ENCODE data around the gene SPHKAP.
"Not testable (repeated sequence)": the region's sequence is repeated elsewhere in the genome, so short reads cannot be mapped to it uniquely, and the experiment has no call there.

SPHKAP gene

DNA sequence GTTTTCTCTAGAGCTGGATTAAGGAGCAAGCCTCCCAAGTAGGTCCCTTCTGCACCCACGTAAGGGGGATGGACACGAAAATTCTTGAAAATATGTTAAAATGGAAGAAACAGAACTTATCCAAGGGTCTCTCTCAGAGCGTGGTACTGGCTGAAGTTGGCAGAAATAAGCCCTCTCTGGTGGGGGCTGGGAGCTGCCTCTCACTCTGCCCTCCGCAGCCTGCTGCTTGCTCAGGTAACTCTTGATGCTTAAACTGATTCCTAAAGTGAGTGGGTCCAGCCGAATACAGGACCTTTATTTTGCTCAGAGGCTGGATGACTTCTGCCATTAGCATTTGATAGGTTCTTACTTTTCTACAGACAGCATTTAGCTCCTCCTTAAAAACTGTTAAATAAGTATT lies 78.1 kb downstream of the SPHKAP start:
- DNase-seq (ENCODE audit: low spot score): no peak

- DNase-seq (ENCODE audit: low spot score): no peak
These were observed 78.5 kb downstream of the SPHKAP start for GRCh38 chr2:228102949-228103348.

DNA sequence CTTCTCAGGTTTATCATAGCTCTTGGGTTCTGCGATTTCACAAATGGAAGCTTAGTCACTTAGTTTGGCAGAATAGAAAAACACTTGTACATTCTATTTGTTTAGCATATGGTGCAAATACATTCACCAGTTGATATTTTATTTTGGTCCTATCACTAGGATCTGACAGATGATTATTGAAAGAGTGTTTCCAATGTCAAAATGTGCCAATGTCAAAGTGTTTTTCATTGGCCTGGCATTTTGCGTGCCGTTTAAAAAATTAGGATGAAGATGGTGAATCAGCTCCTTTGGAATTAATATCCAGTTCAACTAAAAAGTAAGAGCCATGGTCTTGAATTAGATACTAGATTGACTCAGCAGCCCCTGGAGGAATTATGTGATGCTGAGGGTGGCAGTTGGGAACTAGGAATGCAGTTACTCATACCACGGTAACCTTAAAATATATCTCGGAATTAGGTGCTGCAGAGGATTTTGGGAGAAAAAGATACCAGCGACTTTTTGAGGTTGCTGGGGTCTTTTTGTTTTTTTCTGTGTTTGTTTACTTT lies 87.0 kb downstream of the SPHKAP start:
- DNase-seq (ENCODE audit: low spot score): no peak

DNA sequence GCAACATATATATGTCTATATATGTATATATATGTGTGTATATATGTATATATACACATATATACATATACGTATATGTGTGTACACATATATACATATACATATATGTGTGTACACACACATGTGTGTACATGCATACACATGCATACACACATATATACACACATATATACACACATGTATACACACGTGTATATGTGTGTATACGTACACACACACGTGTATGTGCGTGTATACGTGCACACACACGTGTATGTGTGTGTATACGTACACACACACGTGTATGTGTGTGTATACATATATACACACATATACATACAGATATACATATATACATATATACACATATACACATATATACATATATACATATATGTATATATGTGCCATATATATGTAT lies 89.4 kb downstream of the SPHKAP start:
- no peak for DNase-seq (ENCODE audit: low spot score)

- no peak for DNase-seq (ENCODE audit: low spot score)
These were observed 94.9 kb downstream of the SPHKAP start for GRCh38 chr2:228086561-228086960.

DNA sequence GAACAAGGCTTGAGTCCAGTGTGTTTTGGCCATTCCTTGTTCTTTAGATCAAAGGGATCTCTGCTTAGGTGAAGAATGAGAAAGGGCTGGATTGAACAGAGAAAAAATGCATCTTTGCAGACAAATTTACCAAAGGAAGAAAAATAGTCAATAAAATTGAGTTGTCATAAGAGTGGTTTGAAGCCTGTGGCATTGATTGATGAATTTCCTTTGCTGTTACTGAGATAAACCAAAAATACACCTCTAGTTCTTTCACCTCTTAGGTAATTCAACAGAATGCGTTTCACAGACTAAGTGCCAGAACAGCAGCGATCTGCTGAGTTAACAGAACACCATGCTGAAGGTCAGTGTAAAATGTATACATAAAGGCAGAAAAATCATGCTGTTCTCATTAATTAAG lies 96.8 kb downstream of the SPHKAP start:
- no peak for DNase-seq (ENCODE audit: low spot score)

GRCh38 chr2:228083131-228083530 lies 98.4 kb downstream of the SPHKAP start:
- no peak for DNase-seq (ENCODE audit: low spot score)

DNA sequence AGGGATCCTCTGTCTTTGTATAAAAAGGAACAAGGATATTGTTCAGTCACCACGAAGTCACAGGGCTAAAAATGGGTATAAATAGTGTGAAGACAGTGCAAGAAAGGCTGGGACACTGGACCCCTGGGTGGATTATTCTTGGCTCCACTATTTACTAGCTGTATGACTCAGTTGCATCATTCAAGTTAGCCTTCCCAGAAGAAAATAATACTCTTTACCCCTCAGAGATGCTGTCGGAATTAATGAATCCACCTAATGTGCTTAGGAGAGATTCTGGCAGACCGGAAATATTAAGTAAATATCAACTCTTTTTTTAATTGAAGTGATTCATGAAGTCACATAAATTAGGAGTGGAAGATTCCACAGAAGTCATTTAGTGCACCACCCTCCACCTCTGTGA lies 98.9 kb downstream of the SPHKAP start:
- DNase-seq (ENCODE audit: low spot score): no peak

- no peak for DNase-seq (ENCODE audit: low spot score)
These were observed 102.3 kb downstream of the SPHKAP start for GRCh38 chr2:228079194-228079593.

- DNase-seq (ENCODE audit: low spot score): not testable (repeated sequence)
These were observed 104.8 kb downstream of the SPHKAP start for GRCh38 chr2:228076695-228077094.

DNA sequence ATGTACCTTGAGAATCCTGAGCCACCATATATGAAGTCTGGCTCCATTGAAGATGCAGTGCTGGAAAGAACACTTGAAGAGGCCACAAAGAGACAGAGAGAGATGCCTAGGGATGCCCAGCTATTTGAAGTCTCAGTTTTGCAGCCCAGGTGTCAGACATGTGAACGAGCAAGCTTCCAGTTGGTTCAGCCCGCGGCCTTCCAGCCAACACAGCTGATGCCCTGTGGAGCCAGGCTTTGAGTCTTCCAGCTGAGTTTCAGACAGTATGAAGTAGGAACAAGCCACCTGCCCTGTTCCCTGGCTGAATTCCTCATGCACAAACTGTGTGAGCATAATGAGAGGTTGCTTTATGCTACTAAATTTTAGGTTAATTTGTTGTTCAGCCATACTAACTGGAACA lies 108.8 kb downstream of the SPHKAP start:
- no peak for DNase-seq (ENCODE audit: low spot score)

DNA sequence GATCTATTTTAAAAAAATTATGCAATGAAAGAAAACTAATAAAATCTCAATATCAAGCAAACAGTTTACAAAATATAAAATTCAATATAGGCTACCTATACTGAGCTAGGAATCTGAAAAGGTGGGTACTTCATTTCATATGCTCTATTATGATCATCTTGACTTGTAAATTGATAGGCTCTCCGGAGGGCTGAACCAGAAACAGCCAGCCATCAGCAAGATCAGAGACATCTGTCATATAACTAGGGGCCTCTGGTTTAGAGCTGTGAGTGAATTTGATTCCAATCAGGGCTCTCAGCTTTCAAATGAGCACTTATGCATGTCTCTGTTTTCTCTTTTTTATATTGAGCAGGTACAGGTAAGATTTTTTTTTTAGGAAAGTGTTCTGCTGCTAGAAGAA lies 114.2 kb downstream of the SPHKAP start:
- DNase-seq (ENCODE audit: low spot score): no peak

GRCh38 chr2:228066126-228066798 lies 115.2 kb downstream of the SPHKAP start:
- DNase-seq (ENCODE audit: low spot score): no peak

GRCh38 chr2:228065686-228066085 lies 115.8 kb downstream of the SPHKAP start:
- DNase-seq (ENCODE audit: low spot score): no peak

DNA sequence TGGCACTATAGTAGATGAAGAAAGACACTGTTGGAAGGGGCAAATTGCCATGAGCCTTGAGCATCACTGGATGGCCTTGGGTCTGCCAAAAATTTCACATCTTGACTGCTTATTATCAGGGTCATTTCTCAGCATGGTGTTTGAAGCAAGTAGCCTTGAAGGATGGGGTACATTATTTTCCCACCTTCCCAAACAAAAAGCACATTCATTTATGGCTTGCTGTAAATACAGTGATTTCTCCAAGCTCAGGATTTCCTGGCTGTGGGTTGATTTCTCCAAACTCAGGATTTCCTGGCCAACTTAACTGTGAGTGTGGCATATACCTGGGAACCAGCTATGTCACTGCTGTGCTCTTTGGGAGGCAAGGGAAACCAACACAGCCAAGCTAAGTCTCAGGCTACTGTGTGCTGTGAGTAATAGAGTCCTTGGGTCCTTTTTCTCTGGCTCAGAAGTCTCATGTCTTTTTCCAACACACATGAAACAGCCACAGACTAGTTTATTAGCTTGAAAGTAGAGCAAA lies 116.6 kb downstream of the SPHKAP start:
- no peak for DNase-seq (ENCODE audit: low spot score)

- no peak for DNase-seq (ENCODE audit: low spot score)
These were observed 117.5 kb downstream of the SPHKAP start for GRCh38 chr2:228064024-228064423.

GRCh38 chr2:228063558-228063957 lies 117.9 kb downstream of the SPHKAP start:
- no peak for DNase-seq (ENCODE audit: low spot score)

GRCh38 chr2:228059735-228060134 lies 121.8 kb downstream of the SPHKAP start:
- DNase-seq (ENCODE audit: low spot score): no peak

DNA sequence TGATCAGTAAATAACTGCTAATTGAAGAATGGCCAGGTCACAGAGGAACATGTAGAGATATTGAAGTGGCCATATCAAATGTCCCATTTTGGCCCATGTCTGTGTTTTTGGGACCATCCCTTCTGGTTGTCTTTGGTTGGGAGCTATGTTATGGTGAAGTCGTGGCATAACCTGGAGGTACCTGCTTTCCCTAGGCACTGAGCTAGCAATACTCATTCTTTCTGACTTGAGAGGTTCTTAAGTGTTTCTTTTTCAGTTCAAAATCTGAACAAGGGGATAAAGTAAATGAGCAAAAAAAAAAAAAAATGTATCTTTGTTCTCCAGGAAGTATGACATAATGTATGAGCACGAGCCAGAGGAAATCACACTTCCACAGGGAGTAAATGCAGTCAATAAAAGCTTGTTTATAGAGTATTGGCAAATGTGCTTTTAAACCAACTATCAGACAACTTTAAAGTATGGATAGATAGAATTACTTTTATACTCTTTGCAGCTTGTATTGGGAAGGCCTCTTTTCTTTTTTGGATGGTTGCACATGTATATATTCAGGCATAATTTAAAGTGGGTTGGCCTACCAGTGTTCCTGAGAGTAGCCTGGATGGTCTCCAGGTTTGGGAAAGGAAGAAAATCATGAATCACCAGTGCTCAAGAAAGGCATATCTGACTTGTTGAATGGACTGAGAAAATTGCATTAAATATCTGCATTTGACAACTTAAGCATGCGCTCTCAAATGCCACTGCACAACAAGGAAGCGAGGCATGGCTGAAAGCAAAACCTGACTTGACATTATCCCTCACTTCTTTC lies 125.0 kb downstream of the SPHKAP start:
- no peak for DNase-seq (ENCODE audit: low spot score)

- DNase-seq (ENCODE audit: low spot score): no peak
These were observed 132.5 kb downstream of the SPHKAP start for GRCh38 chr2:228048838-228049490.

GRCh38 chr2:228040995-228041394 lies 140.5 kb downstream of the SPHKAP start:
- DNase-seq (ENCODE audit: low spot score): no peak

DNA sequence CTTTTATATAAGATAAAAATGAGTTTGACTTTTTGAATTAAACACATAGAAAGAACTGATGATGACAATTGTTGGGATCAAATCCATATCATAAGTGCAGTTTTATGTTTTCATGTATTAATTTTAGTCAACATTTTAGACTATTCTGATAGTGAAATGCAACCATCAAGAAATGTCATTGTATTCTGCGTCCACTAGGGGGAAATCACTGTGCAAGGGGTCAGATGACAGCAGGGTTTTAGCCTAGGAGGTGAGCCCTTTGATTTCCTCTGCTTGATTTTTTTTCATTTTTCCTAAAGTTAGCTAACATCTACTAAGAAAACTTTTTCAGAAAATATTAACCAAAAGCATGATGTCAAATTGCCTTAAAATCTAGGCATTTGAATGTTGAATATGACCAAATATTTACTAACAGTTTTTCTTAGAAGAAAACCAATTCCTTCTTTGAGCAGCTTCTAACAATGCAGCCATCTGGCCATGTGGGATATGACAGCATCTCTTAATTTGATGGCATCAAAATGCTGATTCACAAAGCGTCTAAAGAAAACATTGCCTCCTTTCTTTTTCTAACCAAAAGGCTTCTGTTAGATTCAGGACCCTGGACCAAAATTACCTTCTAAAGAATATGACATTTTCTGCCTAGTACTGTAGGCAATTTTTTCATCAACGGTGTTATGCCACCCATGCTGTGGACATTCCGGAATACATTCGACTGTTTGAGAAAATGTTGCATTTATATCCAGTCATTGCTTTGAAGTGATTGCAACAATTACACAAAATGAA lies 141.5 kb downstream of the SPHKAP start:
- DNase-seq (ENCODE audit: low spot score): no peak
